ENCODE results near the gene DSTYK.

The DSTYK gene

GRCh38 chr1:205133287-205133686 lies 78.2 kb downstream of the DSTYK start:
- Histone ChIP-seq H3K4me2 (ENCODE audit: low read depth, low read length, poor library complexity, severe bottlenecking) (no peak overlapping the region), H3K9ac (ENCODE audit: low read depth, low read length, poor library complexity, severe bottlenecking) (no peak overlapping the region), H2AFZ (ENCODE audit: low read length) (no peak overlapping the region), H3K36me3 (ENCODE audit: insufficient read depth, low read length) (no peaks in the 10 kb centered on the region), H3K27me3 (ENCODE audit: insufficient read depth, low read length, poor library complexity, severe bottlenecking) (no peaks in the 10 kb centered on the region), H3K9me3 (ENCODE audit: insufficient read depth, low read depth, low read length) (no peaks in the 10 kb centered on the region), H3K4me1 (ENCODE audit: insufficient read depth, low read length, poor library complexity, severe bottlenecking) (no peaks in the 10 kb centered on the region), H3K9me2 (replicated peaks; ENCODE audit: low read depth, low read length) (no peaks in the 10 kb centered on the region), H3F3A (ENCODE audit: low read depth) (no peaks in the 10 kb centered on the region), H4K20me1 (ENCODE audit: insufficient read depth, low read length, poor library complexity, severe bottlenecking) (no peaks in the 10 kb centered on the region), H3K79me2 (ENCODE audit: insufficient read depth, low read length) (no peaks in the 10 kb centered on the region), H3K4me3 (ENCODE audit: low read length, poor library complexity, severe bottlenecking) (no peak overlapping the region)
- TF ChIP-seq EZH2phosphoT487 (IDR thresholded peaks at IDR 0.05; ENCODE audit: borderline replicate concordance), result no peak
- no peak for TF ChIP-seq CTCF (conservative IDR thresholded peaks at IDR 0.05; ENCODE audit: low read length)

DNA sequence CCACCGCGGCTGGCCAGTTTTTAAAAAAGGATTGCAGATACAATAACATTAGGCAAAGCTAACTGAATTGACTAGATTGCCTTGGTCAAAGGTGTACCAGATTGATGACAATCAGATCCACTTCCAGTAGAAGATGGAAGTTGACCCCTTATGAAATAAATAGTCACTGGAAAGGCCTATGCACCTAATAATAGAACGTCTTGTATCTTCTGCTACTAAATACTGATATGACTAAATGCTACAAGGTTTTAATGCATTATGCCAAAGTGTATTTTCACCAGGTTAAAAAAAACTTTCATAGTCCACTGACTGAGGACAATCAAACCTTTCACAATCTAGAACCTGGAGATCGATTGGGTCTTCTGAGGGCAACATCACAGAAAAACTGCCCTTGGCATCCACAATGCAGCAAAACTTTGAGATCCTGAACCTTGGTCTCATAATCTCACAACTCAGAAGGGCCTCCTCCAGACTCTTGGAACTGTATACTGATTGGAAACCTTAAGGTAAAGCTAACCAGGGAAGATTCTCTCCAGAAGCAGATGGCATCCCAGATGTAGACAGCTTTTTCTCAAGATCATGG lies 82.0 kb downstream of the DSTYK start:
- no peaks in the 10 kb centered on the region for H3K79me2 ChIP-seq (ENCODE audit: insufficient read depth, low read length)
- H3F3A ChIP-seq (ENCODE audit: low read depth), result no peaks in the 10 kb centered on the region
- no peaks in the 10 kb centered on the region for H4K20me1 ChIP-seq (ENCODE audit: insufficient read depth, low read length, poor library complexity, severe bottlenecking)
- H3K9ac ChIP-seq (ENCODE audit: low read depth, low read length, poor library complexity, severe bottlenecking), result no peak overlapping the region
- no peaks in the 10 kb centered on the region for H3K9me2 ChIP-seq (replicated peaks; ENCODE audit: low read depth, low read length)
- no peaks in the 10 kb centered on the region for H3K9me3 ChIP-seq (ENCODE audit: insufficient read depth, low read depth, low read length)
- H2AFZ ChIP-seq (ENCODE audit: low read length), result no peak overlapping the region
- no peaks in the 10 kb centered on the region for H3K4me1 ChIP-seq (ENCODE audit: insufficient read depth, low read length, poor library complexity, severe bottlenecking)
- no peak for TF ChIP-seq CTCF (conservative IDR thresholded peaks at IDR 0.05; ENCODE audit: low read length)
- TF ChIP-seq EZH2phosphoT487 (IDR thresholded peaks at IDR 0.05; ENCODE audit: borderline replicate concordance), result no peak
- H3K4me2 ChIP-seq (ENCODE audit: low read depth, low read length, poor library complexity, severe bottlenecking), result no peak overlapping the region
- H3K4me3 ChIP-seq (ENCODE audit: low read length, poor library complexity, severe bottlenecking), result no peak overlapping the region
- H3K36me3 ChIP-seq (ENCODE audit: insufficient read depth, low read length), result no peaks in the 10 kb centered on the region
- no peaks in the 10 kb centered on the region for H3K27me3 ChIP-seq (ENCODE audit: insufficient read depth, low read length, poor library complexity, severe bottlenecking)

DNA sequence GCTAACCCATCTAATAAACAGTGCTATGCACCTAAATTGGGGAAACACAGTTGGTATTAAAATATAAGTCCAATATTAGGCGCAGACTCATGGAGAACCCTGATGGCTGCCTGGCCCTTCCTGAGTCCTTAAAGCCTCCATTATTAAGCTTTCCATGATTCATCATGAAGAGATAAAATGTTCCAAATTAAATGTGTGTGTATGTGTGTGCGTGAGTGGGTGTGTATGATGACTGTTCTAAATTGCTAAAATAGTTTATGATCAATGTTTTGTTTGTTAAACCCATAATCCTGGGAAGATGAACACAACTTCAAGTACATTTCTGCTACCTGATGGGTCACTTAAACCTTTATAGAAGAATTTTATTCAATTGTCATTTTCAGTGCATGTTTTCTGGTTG lies 83.5 kb downstream of the DSTYK start:
- H3K79me2 ChIP-seq (ENCODE audit: insufficient read depth, low read length), result no peaks in the 10 kb centered on the region

More for the DNA sequence above, 83.5 kb downstream of the DSTYK start:
- no peak overlapping the region for H3K9ac ChIP-seq (ENCODE audit: low read depth, low read length, poor library complexity, severe bottlenecking)
- no peaks in the 10 kb centered on the region for H3F3A ChIP-seq (ENCODE audit: low read depth)
- no peak overlapping the region for H2AFZ ChIP-seq (ENCODE audit: low read length)
- no peaks in the 10 kb centered on the region for H3K27me3 ChIP-seq (ENCODE audit: insufficient read depth, low read length, poor library complexity, severe bottlenecking)
- H3K4me2 ChIP-seq (ENCODE audit: low read depth, low read length, poor library complexity, severe bottlenecking), result no peak overlapping the region
- no peaks in the 10 kb centered on the region for H3K9me2 ChIP-seq (replicated peaks; ENCODE audit: low read depth, low read length)
- H3K36me3 ChIP-seq (ENCODE audit: insufficient read depth, low read length), result no peaks in the 10 kb centered on the region
- H3K4me3 ChIP-seq (ENCODE audit: low read length, poor library complexity, severe bottlenecking), result no peak overlapping the region
- H3K9me3 ChIP-seq (ENCODE audit: insufficient read depth, low read depth, low read length), result no peaks in the 10 kb centered on the region
- TF ChIP-seq CTCF (conservative IDR thresholded peaks at IDR 0.05; ENCODE audit: low read length) (no peak), EZH2phosphoT487 (IDR thresholded peaks at IDR 0.05; ENCODE audit: borderline replicate concordance) (no peak)
- H3K4me1 ChIP-seq (ENCODE audit: insufficient read depth, low read length, poor library complexity, severe bottlenecking), result no peaks in the 10 kb centered on the region
- no peaks in the 10 kb centered on the region for H4K20me1 ChIP-seq (ENCODE audit: insufficient read depth, low read length, poor library complexity, severe bottlenecking)
